SKM-1 (cell line): Measurements from ENCODE around the gene NPTX1.

Experiments used
- DNase-seq: peaks from one replicate; lab custom pipeline; 2025; ENCODE audit not compliant: unreplicated experiment; lab: John Stamatoyannopoulos, UW

The NPTX1 gene

GRCh38 chr17:80479246-80479566 is 2.8 kb upstream of the NPTX1 start:
- DNase-seq = no peak

GRCh38 chr17:80478487-80479245 is 2.3 kb upstream of the NPTX1 start:
- no peak for DNase-seq

GRCh38 chr17:80477647-80478478 is 1.5 kb upstream of the NPTX1 start:
- DNase-seq = no peak

- no peak for DNase-seq
Observed at GRCh38 chr17:80476877-80477646, 655 bp upstream of the NPTX1 start.

- no peak for DNase-seq
Observed at GRCh38 chr17:80474961-80475909, 1.2 kb downstream of the NPTX1 start.

- no peak for DNase-seq
Observed at GRCh38 chr17:80474231-80474960, 2.0 kb downstream of the NPTX1 start.

- DNase-seq = no peak
Observed at GRCh38 chr17:80473701-80474100, 2.7 kb downstream of the NPTX1 start.

- DNase-seq = no peak
Observed at GRCh38 chr17:80472996-80473395, 3.4 kb downstream of the NPTX1 start.

- DNase-seq = no peak
Observed at GRCh38 chr17:80471922-80472321, 4.5 kb downstream of the NPTX1 start.

- no peak for DNase-seq
Observed at GRCh38 chr17:80470603-80471002, 5.8 kb downstream of the NPTX1 start.

GRCh38 chr17:80469667-80470066 is 6.7 kb downstream of the NPTX1 start:
- DNase-seq = no peak

GRCh38 chr17:80468781-80469493 is 7.5 kb downstream of the NPTX1 start:
- no peak for DNase-seq

- no peak for DNase-seq
Observed at GRCh38 chr17:80468242-80468641, 8.2 kb downstream of the NPTX1 start.

- no peak for DNase-seq
Observed at GRCh38 chr17:80466188-80466705, 10.2 kb downstream of the NPTX1 start.

GRCh38 chr17:80465327-80465974 is 11.0 kb downstream of the NPTX1 start:
- DNase-seq = no peak

GRCh38 chr17:80464486-80464885 is 11.9 kb downstream of the NPTX1 start:
- DNase-seq = no peak

GRCh38 chr17:80463784-80464400 is 12.5 kb downstream of the NPTX1 start:
- DNase-seq = no peak

- no peak for DNase-seq
Observed at GRCh38 chr17:80461528-80462160, 14.8 kb downstream of the NPTX1 start.
